H1 (cell line): ENCODE measurements around the gene PEX16. TPM values are rescaled to one million over a fixed set of nuclear protein-coding genes. Genes with fewer than 3 reads are reported as not detected.

Source experiments
- CTCF ChIA-PET: fragments of 300-600 bp; sonication (Branson Sonifier 250); formaldehyde crosslinking; loops from one replicate; lab custom pipeline; 2021; ENCODE audit not compliant: partially characterized antibody; lab: Charles Lee
- POLR2A ChIA-PET: fragments of 300-600 bp; sonication (Branson Sonifier 250); formaldehyde crosslinking; loops from one replicate; lab custom pipeline; 2021; ENCODE audit warnings: inconsistent platforms; ENCODE audit not compliant: partially characterized antibody; lab: Charles Lee
- DNase-seq, 2 experiments: peaks; one replicate each; pipeline versions ENCODE4 v3.0.0 to v3.0.0-alpha.2; 2010 to 2022; ENCODE audit warnings: low spot score in 2 of 2, low read depth in 1 of 2, mixed read lengths in 1 of 2
- FAIRE-seq: peaks from 2 replicates; lab custom pipeline; 2011; peaks lifted over from hg19 to GRCh38; lab: Jason Lieb, UNC
- H2AFZ ChIP-seq: 2 replicates; pipeline ENCODE4 v1.8.1; 2012; ENCODE audit warnings: low read length, inconsistent platforms
- H2AK5ac ChIP-seq: 2 replicates; pipeline ENCODE4 v1.6.1; 2013; ENCODE audit warnings: low read depth, low read length
- H2BK120ac ChIP-seq: replicated peaks from 2 replicates; pipeline ENCODE3; 2013; ENCODE audit warnings: low read depth, low read length, inconsistent platforms
- H2BK12ac ChIP-seq: 2 replicates; pipeline ENCODE4 v1.6.1; 2013; ENCODE audit warnings: low read depth, low read length
- H2BK15ac ChIP-seq: 2 replicates; pipeline ENCODE4 v1.6.1; 2013; ENCODE audit warnings: low read length
- H2BK20ac ChIP-seq: 2 replicates; pipeline ENCODE4 v1.6.1; 2013; ENCODE audit warnings: low read length
- H2BK5ac ChIP-seq: 2 replicates; pipeline ENCODE4 v1.6.1; 2013; ENCODE audit warnings: low read depth, low read length
- H3K14ac ChIP-seq: 2 replicates; pipeline ENCODE4 v1.6.1; 2013; ENCODE audit warnings: inconsistent platforms; ENCODE audit not compliant: insufficient read length
- H3K18ac ChIP-seq: 2 replicates; pipeline ENCODE4 v1.6.1; 2013; ENCODE audit warnings: low read length; ENCODE audit errors: extremely low read depth
- H3K23ac ChIP-seq: 2 replicates; pipeline ENCODE4 v1.6.1; 2013; ENCODE audit warnings: inconsistent platforms; ENCODE audit not compliant: insufficient read length
- H3K23me2 ChIP-seq: 2 replicates; pipeline ENCODE4 v1.6.1; 2013; ENCODE audit warnings: low read depth, low read length
- H3K27ac ChIP-seq: 2 replicates; pipeline ENCODE4 v1.6.1; 2011; ENCODE audit warnings: low read depth, low read length, inconsistent platforms
- H3K27me3 ChIP-seq, 4 experiments: replicated peaks in 1 of 4; 1 replicate in 1 of 4; 2 replicates in 3 of 4; pipeline versions ENCODE4 v1.6.1 to v1.8.1; 2011 to 2013; ENCODE audit warnings: low read length in 3 of 4, mild to moderate bottlenecking in 3 of 4, inconsistent platforms in 2 of 4, mixed read lengths in 2 of 4, moderate library complexity in 1 of 4; ENCODE audit not compliant: control insufficient read depth in 3 of 4, insufficient read depth in 3 of 4; ENCODE audit errors: extremely low read depth in 1 of 4
- H3K36me3 ChIP-seq, 4 experiments: 2 replicates each; pipeline versions ENCODE4 v1.6.1 to v1.8.1; 2011 to 2013; ENCODE audit warnings: mild to moderate bottlenecking in 4 of 4, low read length in 3 of 4, moderate library complexity in 2 of 4, control low read depth in 1 of 4, inconsistent platforms in 1 of 4; ENCODE audit not compliant: insufficient read depth in 4 of 4, control insufficient read depth in 2 of 4
- H3K4ac ChIP-seq: replicated peaks from 2 replicates; pipeline ENCODE3; 2013; ENCODE audit warnings: low read length, low read depth, mixed read lengths, inconsistent platforms; ENCODE audit not compliant: insufficient read length
- H3K4me1 ChIP-seq, 4 experiments: replicated peaks in 1 of 4; 1 replicate in 1 of 4; 2 replicates in 3 of 4; pipeline versions ENCODE4 v1.6.1 to v1.8.1; 2011 to 2013; ENCODE audit warnings: low read length in 3 of 4, inconsistent platforms in 2 of 4, mixed read lengths in 1 of 4; ENCODE audit not compliant: insufficient read depth in 4 of 4, control insufficient read depth in 3 of 4
- H3K4me2 ChIP-seq, 2 experiments: 2 replicates each; pipeline versions ENCODE4 v1.6.1 to v1.8.1; 2011 to 2013; ENCODE audit warnings: low read depth in 2 of 2, low read length in 2 of 2, control low read depth in 1 of 2, inconsistent platforms in 1 of 2, mild to moderate bottlenecking in 1 of 2; ENCODE audit not compliant: insufficient read depth in 1 of 2
- H3K4me3 ChIP-seq, 4 experiments: fragments of 200-600, 300-600 bp in 1 of 4; sonication (generic), shearing (Covaris generic), sonication (Bioruptor Twin) in 1 of 4; 2 replicates each; pipeline versions ENCODE4 v1.5.1 to v1.8.1; 2011 to 2016; ENCODE audit warnings: low read length in 4 of 4, low read depth in 3 of 4, control low read depth in 2 of 4, inconsistent platforms in 2 of 4, mild to moderate bottlenecking in 2 of 4, mixed read lengths in 1 of 4, moderate library complexity in 1 of 4; ENCODE audit not compliant: insufficient read depth in 2 of 4; ENCODE audit errors: extremely low read depth in 1 of 4
- H3K56ac ChIP-seq: replicated peaks from 2 replicates; pipeline ENCODE3; 2013; ENCODE audit warnings: low read depth, mild to moderate bottlenecking, mixed read lengths, low read length, inconsistent platforms; ENCODE audit not compliant: insufficient read length
- H3K79me1 ChIP-seq: 2 replicates; pipeline ENCODE4 v1.6.1; 2013; ENCODE audit warnings: low read depth, low read length, control low read depth
- H3K79me2 ChIP-seq, 2 experiments: 2 replicates each; pipeline versions ENCODE4 v1.6.1 to v1.8.1; 2012 to 2013; ENCODE audit warnings: low read length in 2 of 2, mild to moderate bottlenecking in 2 of 2, inconsistent platforms in 1 of 2; ENCODE audit not compliant: insufficient read depth in 2 of 2, control insufficient read depth in 1 of 2
- H3K9ac ChIP-seq, 4 experiments: replicated peaks in 1 of 4; 1 replicate in 1 of 4; 2 replicates in 3 of 4; pipeline versions ENCODE4 v1.6.1 to v1.8.1; 2011 to 2013; ENCODE audit warnings: low read depth in 3 of 4, low read length in 3 of 4, control low read depth in 2 of 4, mild to moderate bottlenecking in 2 of 4, moderate library complexity in 2 of 4, inconsistent platforms in 1 of 4; ENCODE audit errors: extremely low read depth in 1 of 4
- H3K9me3 ChIP-seq, 2 experiments: 2 replicates each; pipeline versions ENCODE4 v1.6.1 to v1.8.1; 2012 to 2013; ENCODE audit warnings: mild to moderate bottlenecking in 2 of 2, moderate library complexity in 2 of 2, control low read depth in 1 of 2, inconsistent platforms in 1 of 2, low read depth in 1 of 2, low read length in 1 of 2, mixed read lengths in 1 of 2; ENCODE audit not compliant: insufficient read depth in 2 of 2
- H4K20me1 ChIP-seq, 2 experiments: replicated peaks in 1 of 2; 2 replicates each; pipeline versions ENCODE3 to v1.8.1; 2011 to 2013; ENCODE audit warnings: inconsistent platforms in 2 of 2, low read length in 2 of 2, mild to moderate bottlenecking in 1 of 2; ENCODE audit not compliant: insufficient read depth in 2 of 2, control insufficient read depth in 1 of 2
- H4K5ac ChIP-seq: 2 replicates; pipeline ENCODE4 v1.6.1; 2013; ENCODE audit warnings: low read length, low read depth, mixed read lengths, inconsistent platforms; ENCODE audit not compliant: insufficient read length
- H4K8ac ChIP-seq: 2 replicates; pipeline ENCODE4 v1.8.0; 2013; ENCODE audit warnings: mild to moderate bottlenecking, moderate library complexity, low read length, inconsistent platforms; ENCODE audit not compliant: insufficient read depth; ENCODE audit errors: extremely low read depth
- H4K91ac ChIP-seq: replicated peaks from 2 replicates; pipeline ENCODE3; 2013; ENCODE audit warnings: low read length, mixed read lengths, inconsistent platforms; ENCODE audit not compliant: insufficient read length
- JUN ChIP-seq: IDR thresholded peaks from 2 replicates; pipeline ENCODE4 v1.6.1; 2011; ENCODE audit warnings: low read depth, mild to moderate bottlenecking, improper control_type of control experiment, low read length
- KDM4A ChIP-seq: IDR thresholded peaks from one replicate; pipeline ENCODE4 v1.7.1; 2012; ENCODE audit warnings: low read depth, mild to moderate bottlenecking, moderate library complexity, low read length, inconsistent platforms; ENCODE audit not compliant: severe bottlenecking
- TBP ChIP-seq: IDR thresholded peaks from 2 replicates; pipeline ENCODE4 v1.6.1; 2011; ENCODE audit warnings: low read depth, low read length, improper control_type of control experiment
- TCF12 ChIP-seq: IDR thresholded peaks from 2 replicates; pipeline ENCODE4 v1.6.1; 2011; ENCODE audit warnings: low read depth, mild to moderate bottlenecking, low read length
- WGBS, 2 experiments: shearing (Covaris generic) in 1 of 2; methylation state at CpG; one replicate each; pipeline versions ENCODE4 v1.1.6 to v1.1.7; 2013 to 2015; ENCODE audit warnings: low lambda C conversion rate in 2 of 2, mixed read lengths in 2 of 2, inconsistent platforms in 1 of 2, low coverage in 1 of 2, missing lambda C conversion rate in 1 of 2; ENCODE audit not compliant: insufficient replicate concordance in 2 of 2, insufficient coverage in 1 of 2, insufficient read length in 1 of 2; ENCODE audit errors: extremely low coverage in 1 of 2, missing lambda C conversion rate in 1 of 2; 5-methylcytosine and 5-hydroxymethylcytosine counted together
- polyA plus RNA-seq, 7 experiments: library from polyadenylated mRNA; depleted of rRNA in 3 of 7; stranded (reverse) in 5 of 7; unstranded in 2 of 7; fragments of >200 nt in 5 of 7; fragments of 200-250 nt in 2 of 7; gene quantifications; 1 replicate in 5 of 7; 2 replicates in 1 of 7; 4 replicates in 1 of 7; pipeline versions ENCODE4 v1.2.1 to v1.2.3, GENCODE V29; 2011 to 2013; ENCODE audit warnings: missing spikeins in 2 of 7, mixed read lengths in 2 of 7
- total RNA-seq: library from RNA; stranded (reverse); fragmentation: NEBNext Ultra II Directional; extraction: Animal tissue kit (Norgen Biotek cat#: 25700); gene quantifications from 2 replicates; pipeline ENCODE4 v1.2.1, GENCODE V29; 2021

Gene PEX16
- total and polyA plus RNA-seq, 2 of the 8 experiments (the other 6 are each of a cell fraction or from before 2014, with no cell fraction given), result 29.2 to 36.0 TPM

GRCh38 chr11:45910623-45911022 is 7.1 kb downstream of the PEX16 start:
- Histone ChIP-seq H3K56ac (no peak overlapping the region), H3K79me2 (no peaks in the 10 kb centered on the region), H4K8ac (no peak overlapping the region), H2BK5ac (no peak overlapping the region), H3K4me3 (no peak overlapping the region), H2AFZ (no peak overlapping the region), H3K36me3 (peaks cover 3 to 22% (median 16%) of the 10 kb centered on the region in 4 experiments; a peak in 7 of 8 replicates), H2BK20ac (no peak overlapping the region), H4K91ac (no peak overlapping the region), H2AK5ac (no peak overlapping the region), H3K27me3 (no peaks in the 10 kb centered on the region), H3K9ac (no peak overlapping the region), H3K4me1 (no peaks in the 10 kb centered on the region; a peak in 1 of 7 replicates), H2BK12ac (no peak overlapping the region), H2BK15ac (no peak overlapping the region), H3K4me2 (no peak overlapping the region), H3K27ac (no peak overlapping the region), H3K23me2 (0 out of 2 replicates have a peak, but pooled peaks cover 2% of the 10 kb centered on the region), H3K79me1 (peaks cover 2% of the 10 kb centered on the region; the same call in 1 of the 2 replicates), H3K18ac (no peak overlapping the region), H3K23ac (no peak overlapping the region), H4K5ac (no peak overlapping the region), H4K20me1 (peaks cover 2 to 19% of the 10 kb centered on the region in 2 experiments), H3K4ac (no peak overlapping the region), H2BK120ac (no peak overlapping the region), H3K9me3 (no peaks in the 10 kb centered on the region), H3K14ac (no peak overlapping the region)
- no peak for FAIRE-seq
- DNase-seq, result no peak
- ChIA-PET POLR2A (interaction anchor here (0.8 kb wide), 1 partner anchor 20 kb away, joined by 4 read pairs; no protein-coding TSS in a partner anchor), CTCF (interaction anchor here (0.9 to 1.9 kb wide), 4 partner anchors 12 to 55 kb away, joined by 3 to 5 read pairs (median 3); no protein-coding TSS in a partner anchor)
- TF ChIP-seq KDM4A (no peak), TBP (no peak), TCF12 (no peak), JUN (no peak)
- WGBS, 2 experiments, result 95% methylated on average over 9 of the region's 9 CpGs; no CpG with 5 or more reads in 1 of the 2 experiments
